HG03342 (cell line): ENCODE results near the gene TBC1D4.
A peak's percentile ranks its signal among the peaks of the same experiment; 100 is the strongest.

ENCODE experiments used
- ATAC-seq: cut with Tn5 transposase; IDR thresholded peaks from one replicate; pipeline ENCODE4 v1.9.1; 2021; ENCODE audit warnings: mild to moderate bottlenecking, moderate library complexity; ENCODE audit not compliant: unreplicated experiment

TBC1D4 gene

DNA sequence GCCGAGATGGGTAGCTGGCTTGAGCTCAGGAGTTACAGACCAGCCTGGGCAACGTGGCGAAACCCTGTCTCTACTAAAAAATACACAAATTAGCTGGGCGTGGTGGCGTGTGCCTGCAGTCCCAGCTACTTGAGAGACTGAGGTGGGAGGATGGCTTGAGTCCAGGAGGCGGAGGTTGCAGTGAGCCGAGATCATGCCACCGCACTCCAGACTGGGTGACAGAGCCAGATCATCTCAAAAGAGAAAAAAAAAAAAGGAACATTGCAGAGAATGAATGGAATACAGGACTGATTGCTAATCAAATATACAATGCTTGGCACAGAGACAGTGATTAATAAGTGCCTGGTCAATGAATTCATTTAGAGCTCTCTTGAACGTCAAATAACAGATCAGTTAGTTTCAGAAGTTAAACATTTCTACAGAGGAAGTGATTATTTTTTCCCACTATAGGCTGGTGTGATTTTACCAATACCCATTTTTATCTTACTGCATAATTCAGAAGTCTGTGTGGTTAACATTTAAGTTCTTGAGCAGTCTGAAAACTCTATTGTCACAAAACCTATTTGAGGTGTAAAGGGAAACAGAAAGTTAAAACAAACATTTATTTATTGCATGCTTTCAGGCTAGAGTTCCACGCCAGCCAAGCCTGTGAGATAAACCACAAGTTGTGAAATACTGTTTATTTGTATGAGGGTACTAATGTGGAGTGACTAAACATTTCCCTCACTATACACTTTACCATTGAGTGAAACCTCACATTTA lies 7.7 kb upstream of the TBC1D4 start:
- peak; percentile 78 for ATAC-seq

DNA sequence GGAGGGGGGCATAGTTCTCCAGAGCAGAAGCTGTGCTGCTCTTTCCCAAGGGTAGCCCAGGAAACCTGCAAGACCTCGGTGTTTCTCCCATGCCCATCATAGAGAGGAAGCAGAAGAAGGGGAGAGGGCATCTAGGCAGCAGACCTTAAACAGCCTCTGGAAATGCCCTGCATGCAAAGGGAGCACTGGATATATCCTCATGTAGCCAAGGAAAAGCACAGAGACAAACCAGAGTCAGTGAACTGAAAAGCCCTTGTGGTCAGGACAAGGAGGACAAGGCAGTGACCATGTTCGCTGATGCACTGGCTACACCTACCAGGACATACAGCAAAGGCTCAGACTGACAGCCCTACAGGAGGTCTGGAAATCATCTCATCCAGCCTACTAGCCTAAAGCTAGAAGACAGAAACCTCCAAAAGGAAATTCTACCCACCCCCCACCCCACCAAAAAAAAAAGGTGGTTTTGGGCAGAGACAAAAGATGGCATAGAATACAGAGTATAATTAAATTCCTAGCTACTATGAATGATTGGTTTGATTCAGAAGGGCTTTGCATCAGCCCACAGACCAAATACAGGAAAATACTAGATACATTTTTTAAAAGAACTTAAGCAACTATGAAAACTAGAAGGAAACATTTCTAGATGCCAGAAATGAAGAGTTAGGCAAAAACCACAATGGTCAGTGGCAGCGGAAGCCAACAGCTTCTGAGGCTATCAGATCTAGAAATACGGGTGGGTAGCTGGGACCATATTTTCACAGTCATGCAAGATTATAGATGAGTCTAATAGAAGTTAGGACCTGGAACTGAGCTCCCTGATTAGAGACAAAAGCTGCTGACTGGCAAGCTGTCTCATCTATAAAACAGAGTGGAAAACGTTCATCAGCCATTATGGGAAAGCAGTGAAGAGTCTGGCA lies 4.4 kb upstream of the TBC1D4 start:
- no peak for ATAC-seq

DNA sequence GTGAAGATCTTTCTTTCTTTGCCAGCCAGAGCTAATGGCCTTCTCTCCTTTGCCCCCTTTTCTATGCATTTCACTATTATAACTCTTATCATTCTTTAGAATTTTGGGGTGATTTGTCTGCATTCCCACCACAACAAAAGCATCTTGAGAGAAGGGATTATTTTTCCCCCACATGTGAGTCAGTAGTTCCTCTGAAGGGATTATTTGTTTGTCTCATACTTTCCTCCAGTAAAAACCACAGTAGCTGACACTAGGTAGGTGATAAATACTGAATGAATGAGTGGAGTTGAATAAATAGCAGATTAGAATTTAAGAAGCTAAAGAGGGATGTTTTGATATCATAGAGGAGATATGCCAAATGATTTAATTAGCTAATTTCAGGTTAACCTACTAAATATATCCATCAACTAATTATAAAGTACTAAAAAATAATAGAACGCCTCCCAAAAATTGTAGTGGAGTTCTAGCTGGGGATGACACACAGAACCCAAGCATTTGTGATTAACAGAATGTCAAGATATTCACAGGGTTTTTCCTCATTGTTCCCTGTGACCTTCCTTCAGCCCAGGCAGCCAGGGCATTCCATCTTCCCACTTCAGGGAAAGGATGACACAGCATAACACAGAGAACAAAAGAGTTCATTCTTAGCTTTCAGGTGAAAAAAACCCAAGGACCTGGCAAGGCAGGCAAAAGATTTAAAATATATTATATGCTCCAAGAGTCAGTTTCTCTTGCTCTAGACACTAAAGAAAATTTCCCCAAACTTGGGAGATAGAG lies 3.5 kb upstream of the TBC1D4 start:
- ATAC-seq, result no peak

GRCh38 chr13:75482820-75483079 lies 781 bp upstream of the TBC1D4 start:
- no peak for ATAC-seq

GRCh38 chr13:75481176-75482069 lies 546 bp downstream of the TBC1D4 start:
- peak; percentile 21 for ATAC-seq

DNA sequence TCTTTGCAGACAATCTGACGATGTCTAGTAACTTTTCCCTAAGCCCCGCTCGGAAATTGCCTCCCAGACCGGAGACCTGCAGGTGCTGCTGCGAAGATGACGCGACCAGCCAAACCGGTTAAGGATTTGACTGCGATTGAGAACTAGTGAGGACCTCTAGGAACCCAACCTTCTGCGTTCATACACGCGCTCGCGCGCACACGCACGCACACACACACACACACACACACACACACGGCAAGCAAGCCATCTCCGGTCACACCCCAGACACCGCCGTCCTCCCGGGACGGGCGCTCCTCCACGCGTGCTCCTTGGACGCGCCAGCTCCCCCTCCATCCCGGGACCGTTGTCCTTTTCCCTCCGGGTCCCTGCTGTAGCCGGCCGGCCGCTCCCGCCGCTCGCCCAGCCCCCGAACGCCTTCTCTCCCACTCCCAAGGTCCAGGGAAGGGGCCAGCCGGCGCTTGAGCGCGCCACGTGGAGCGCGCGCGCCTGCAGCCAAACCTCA lies 1.2 kb downstream of the TBC1D4 start:
- ATAC-seq, result no peak

GRCh38 chr13:75479102-75479740 lies 2.7 kb downstream of the TBC1D4 start:
- ATAC-seq, result no peak

GRCh38 chr13:75478659-75479058 lies 3.3 kb downstream of the TBC1D4 start:
- ATAC-seq, result no peak

- no peak for ATAC-seq
These were observed 7.0 kb downstream of the TBC1D4 start for GRCh38 chr13:75474956-75475355.

DNA sequence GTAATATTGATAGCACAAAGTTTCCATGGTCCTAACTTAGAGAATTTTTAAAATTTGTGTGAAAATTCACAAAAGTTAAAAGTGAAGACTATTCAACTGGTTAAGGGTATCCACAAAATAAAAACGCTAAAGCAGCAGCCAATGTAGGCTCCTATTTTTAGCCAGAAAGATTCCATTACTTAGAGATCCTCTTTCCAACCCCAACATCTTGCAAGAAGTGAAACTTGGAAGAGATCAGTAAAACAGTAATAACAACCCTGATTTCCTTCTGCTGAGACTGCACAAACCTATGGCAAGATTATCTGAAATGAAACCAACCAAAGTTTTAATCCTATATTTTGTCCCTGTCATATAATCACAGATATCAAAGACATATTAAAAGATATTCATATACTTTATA lies 8.5 kb downstream of the TBC1D4 start:
- no peak for ATAC-seq

GRCh38 chr13:75470676-75471075 lies 11.3 kb downstream of the TBC1D4 start:
- ATAC-seq, result no peak

DNA sequence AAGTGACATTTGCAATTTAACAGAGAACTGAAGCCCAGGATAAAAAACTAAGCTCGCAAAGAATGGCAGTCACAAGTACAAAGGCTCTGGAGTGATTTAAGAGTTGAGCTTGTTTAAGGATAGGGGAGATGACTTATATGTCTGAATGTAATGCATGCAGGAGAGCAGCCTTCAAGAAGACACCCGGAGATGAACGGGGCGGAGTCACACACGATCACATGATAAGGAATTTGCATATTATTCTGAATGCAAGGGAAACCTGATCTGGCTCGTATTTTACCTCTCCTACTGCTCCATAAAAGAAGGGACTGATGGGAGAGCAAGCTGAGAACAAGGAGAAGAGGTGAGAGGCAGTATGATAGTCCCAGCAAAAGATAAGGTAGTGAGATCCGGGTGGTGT lies 12.9 kb downstream of the TBC1D4 start:
- ATAC-seq, result no peak

GRCh38 chr13:75468602-75469001 lies 13.4 kb downstream of the TBC1D4 start:
- ATAC-seq, result no peak

DNA sequence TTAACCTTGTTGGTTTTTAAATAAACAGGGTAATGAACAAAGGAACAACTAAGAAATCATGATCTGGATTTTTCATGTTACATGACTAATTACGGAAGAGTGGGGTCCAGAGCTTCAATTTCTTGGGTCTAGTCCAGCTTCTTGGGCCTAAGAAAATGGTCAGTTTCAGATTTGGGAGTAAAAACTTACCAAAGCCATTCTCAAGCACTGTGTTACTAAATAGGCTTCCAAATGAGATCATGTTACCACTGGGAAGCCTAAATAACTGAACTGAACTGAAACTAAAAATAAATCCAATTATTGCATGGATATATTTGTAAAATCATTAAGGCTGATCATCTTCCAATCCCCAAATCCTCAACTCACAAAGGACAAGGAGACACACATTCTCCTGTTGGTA lies 13.9 kb downstream of the TBC1D4 start:
- ATAC-seq, result no peak

GRCh38 chr13:75467040-75467728 lies 14.8 kb downstream of the TBC1D4 start:
- no peak for ATAC-seq

GRCh38 chr13:75465236-75465635 lies 16.7 kb downstream of the TBC1D4 start:
- ATAC-seq, result no peak

- ATAC-seq, result no peak
These were observed 20.7 kb downstream of the TBC1D4 start for GRCh38 chr13:75461314-75461713.

DNA sequence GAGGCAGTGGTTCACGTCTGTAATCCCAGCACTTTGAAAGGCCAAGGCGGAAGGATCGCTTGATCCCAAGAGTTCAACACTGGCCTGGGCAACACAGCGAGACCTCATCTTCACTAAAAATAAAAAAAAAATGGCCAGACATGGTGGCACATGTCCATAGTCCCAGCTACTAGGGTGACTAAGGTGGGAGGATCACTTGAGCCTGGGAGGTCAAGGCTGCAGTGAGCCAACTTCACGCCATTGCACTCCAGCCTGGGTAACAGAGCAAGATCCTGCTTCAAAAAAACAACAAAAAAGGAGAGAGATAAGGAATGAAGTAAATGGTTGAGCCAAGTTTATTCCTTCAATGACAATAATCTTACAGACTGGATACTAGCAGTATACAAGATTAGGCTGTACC lies 21.3 kb downstream of the TBC1D4 start:
- ATAC-seq, result no peak

DNA sequence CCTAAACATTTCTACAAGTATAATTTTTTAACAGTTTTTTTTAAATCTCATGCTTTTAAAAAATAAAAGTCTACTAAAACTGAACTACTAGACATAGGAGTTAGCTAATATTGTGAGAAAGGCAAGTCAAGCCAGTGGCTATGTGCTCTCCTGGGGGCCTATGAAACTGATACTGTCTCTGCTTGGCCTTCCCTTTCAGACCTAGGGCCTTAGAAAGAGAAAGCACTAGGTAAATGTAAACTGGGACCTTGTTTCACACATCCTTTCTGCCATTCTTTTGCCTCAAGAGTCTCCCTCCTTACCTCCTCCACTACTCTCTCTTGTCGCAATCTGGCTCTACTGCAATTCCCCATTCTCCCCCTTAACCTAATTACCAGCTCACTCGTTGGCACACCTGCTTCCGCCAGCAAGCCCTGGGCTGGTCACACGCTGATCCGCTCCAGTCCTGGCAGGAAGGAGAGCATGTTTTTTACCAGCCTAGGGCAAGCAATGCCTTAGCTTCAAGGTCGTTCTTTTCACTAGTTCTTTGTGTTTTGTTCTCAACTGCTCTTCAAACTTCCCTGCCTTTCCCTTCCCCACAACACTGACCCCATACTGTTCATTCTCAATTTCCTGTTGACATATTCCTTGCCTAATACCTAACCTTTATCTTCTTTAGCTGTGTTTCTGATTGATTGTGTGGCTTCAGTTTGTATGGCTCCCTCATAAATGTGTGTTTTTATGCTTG lies 23.1 kb downstream of the TBC1D4 start:
- peak; percentile 100 for ATAC-seq
